GM18907 (cell line): ENCODE data around the gene CDC42EP5.
"Not testable (repeated sequence)": the region's sequence is repeated elsewhere in the genome, so short reads cannot be mapped to it uniquely, and the experiment has no call there.

ENCODE experiments used
- ATAC-seq: cut with Tn5 transposase; IDR thresholded peaks from one replicate; pipeline ENCODE4 v1.9.1; 2021; ENCODE audit warnings: mild to moderate bottlenecking, moderate library complexity; ENCODE audit not compliant: unreplicated experiment

Gene CDC42EP5

DNA sequence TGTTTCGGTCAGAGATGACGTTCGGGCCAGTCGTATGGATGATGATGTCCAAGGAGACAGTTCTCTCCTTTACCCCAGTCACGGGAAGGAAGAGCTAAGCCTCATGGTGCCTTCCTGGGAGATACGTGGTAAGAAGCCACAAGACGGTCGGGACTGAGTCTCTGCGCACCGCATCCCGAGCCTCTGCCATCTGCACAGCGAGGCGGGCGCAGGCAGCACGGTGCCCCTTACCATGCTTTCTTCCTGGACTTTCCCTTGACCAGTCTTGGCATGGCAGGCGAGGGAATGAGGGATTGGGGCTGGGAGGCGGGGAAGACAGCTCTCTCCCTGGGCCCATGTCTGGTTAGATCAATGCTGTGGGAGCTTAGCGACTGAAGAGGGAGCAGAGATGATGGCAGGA lies 19.5 kb upstream of the CDC42EP5 start:
- no peak for ATAC-seq

GRCh38 chr19:54489766-54490165 lies 16.7 kb upstream of the CDC42EP5 start:
- no peak for ATAC-seq

- no peak for ATAC-seq
Measured at GRCh38 chr19:54489341-54489740, 16.2 kb upstream of the CDC42EP5 start.

- ATAC-seq, result no peak
Measured at GRCh38 chr19:54485851-54486250, 12.8 kb upstream of the CDC42EP5 start.

- ATAC-seq, result no peak
Measured at GRCh38 chr19:54484451-54484850, 11.4 kb upstream of the CDC42EP5 start.

GRCh38 chr19:54482889-54483288 lies 9.8 kb upstream of the CDC42EP5 start:
- no peak for ATAC-seq

DNA sequence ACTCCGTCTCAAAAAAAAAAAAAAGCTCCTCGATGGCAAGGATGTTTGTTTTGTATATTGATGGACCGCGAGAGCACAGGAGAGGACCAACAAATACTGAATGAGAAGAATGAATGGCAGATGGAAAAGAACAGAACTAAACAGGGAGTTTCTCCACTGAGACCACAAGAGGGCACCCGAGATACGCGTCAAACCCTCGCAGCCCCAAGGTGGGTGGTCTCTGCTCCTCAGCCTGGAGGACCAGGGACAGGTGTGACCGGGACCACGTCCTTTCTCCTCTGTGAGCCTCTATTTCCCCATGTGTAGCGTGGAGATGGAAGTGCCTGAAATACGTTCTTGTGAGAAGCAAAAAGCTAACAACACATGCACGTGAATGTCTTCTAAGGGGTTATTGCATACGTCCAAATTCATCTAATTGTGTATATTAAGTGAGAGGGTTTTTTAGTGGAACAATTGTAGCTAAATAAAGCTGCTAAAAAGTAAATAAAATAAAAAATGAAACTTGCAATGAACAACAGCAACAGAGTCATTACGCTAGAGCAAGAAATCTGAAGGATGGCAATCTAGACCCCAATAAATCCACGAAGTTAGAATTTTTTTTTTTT lies 8.3 kb upstream of the CDC42EP5 start:
- no peak for ATAC-seq

DNA sequence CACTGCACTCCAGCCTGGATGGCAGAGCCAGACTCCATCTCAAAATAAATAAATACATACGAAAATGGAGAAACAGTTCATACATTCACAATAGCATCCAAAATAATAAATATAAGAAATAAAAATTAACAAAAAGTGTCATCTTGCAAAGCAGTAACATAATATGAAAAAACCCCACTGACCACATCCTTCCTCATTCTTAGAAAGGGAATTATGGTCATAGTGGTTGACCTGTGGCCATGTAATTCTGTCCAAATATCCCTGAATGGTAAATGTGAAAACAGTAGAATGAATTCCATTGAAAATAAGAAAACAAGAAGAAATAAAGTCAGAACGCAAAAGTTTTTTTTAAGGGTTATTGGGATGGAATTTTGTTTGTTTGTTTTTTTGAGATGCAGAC lies 7.0 kb upstream of the CDC42EP5 start:
- ATAC-seq, result no peak

- no peak for ATAC-seq
Measured at GRCh38 chr19:54478677-54479266, 5.7 kb upstream of the CDC42EP5 start.

- no peak for ATAC-seq
Measured at GRCh38 chr19:54477650-54478049, 4.6 kb upstream of the CDC42EP5 start.

DNA sequence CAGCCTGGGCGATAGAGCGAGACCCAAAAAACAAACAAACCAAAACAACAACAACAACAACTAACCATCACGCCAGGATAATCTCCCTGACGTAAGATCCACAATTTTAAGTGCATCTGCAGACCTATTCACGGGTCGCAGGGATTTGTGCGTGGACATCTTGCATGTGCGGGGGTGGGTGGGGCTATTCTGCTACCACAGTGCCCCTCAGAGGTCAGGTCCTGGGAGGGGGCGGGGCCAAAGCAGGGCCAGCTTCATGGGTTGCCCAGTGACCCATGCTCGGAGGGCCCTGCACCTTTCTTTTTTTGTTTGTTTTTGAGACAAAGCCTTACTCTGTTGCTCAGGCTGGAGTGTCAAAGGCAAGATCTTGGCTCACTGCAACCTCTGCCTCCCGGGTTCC lies 2.6 kb upstream of the CDC42EP5 start:
- no peak for ATAC-seq

DNA sequence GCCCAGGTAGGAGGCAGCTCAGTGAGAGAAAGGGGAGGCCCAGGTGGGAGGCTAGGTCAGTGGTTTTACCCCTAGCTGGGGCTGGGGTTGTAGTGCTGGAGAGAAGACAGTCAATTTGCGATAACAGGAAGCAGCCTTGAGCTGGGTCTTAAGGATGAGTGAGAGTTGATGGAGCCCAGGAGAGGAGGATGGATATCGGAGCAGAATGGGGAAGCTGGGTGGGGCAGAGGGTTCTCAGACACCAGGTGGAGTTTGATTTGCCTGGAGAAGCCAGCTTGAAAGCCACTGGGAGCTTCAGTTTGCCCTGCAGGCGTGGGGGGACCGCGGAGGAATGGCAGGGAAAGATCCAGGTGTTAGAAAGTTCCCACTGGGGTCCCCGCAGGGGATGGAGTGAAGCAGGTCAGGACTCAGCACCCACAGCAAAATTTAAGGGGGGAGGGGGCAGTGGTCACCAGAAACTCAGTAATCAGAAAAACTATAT lies 836 bp upstream of the CDC42EP5 start:
- no peak for ATAC-seq

GRCh38 chr19:54470991-54471782 lies 1.9 kb downstream of the CDC42EP5 start:
- ATAC-seq, result no peak

DNA sequence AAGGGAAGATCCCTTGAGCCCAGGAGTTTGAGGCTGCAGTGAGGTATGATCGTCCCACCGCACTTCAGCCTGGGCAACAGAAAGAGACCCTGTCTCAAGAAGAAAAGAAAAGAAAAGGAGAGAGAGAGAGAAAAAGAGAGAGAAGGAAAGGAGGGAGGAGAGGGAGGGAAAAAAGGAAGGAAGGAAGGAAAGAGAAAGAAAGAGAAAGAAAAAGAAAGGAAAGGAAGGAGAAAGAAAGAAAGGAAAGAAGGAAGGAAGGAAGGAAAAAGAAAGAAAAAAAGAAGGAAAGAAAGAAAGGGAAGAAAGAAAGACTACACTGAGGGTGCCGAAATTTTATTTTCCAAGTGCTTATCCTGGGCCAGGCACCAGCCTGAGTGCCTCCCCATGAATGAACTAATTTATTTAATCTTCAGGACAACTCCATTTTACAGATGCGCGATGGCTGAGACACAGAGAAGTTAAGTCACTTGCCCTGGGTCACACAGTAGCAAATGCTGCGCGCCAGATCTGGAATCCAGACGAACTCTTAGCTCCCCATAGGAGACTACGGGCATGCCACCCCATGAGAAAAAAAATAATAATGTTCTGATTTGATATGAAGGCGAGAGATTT lies 2.7 kb downstream of the CDC42EP5 start:
- no peak for ATAC-seq

GRCh38 chr19:54469496-54469934 lies 3.6 kb downstream of the CDC42EP5 start:
- ATAC-seq, result no peak

GRCh38 chr19:54466110-54466480 lies 7.0 kb downstream of the CDC42EP5 start:
- not testable (repeated sequence) for ATAC-seq

GRCh38 chr19:54465426-54466109 lies 7.5 kb downstream of the CDC42EP5 start:
- no peak for ATAC-seq

DNA sequence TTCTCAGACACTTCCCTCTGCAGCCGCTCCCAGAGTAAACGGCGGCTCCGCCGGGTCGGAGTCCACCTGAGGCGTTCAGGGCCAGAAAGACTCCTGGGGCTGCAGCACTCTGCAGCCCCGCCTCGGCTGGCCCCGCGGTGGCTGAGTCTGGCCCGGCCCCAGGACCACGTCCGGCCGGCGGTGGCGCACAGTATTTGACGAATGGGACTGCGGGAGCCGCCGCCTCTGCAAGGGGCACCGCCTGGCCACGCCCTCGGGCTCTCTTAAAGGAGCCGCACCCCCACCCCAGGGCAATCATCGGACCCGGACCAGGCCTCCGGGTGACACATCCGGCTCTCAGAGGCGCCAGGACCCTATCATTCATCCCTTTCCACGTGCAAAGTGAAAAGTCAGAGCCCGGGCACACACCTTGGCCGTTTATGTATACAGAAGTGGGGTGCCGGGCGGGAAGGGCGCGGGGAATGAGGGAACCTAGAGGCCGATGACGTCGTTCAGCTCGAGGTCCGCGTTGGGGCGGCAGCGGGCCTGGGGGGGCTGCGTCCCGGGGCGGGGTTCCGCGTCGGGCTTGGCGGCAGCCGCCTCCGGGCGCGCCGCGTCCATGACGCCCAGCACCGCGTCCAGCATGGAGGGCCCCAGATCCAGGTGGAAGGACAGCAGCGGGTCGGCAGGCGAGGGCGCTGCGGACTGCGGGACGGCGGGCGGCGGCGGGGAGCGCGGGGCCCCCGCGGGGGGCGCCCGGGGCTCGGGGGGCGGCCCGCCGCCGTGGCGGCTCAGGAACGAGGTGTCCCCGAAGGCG lies 8.3 kb downstream of the CDC42EP5 start:
- ATAC-seq, result peak; percentile 40

DNA sequence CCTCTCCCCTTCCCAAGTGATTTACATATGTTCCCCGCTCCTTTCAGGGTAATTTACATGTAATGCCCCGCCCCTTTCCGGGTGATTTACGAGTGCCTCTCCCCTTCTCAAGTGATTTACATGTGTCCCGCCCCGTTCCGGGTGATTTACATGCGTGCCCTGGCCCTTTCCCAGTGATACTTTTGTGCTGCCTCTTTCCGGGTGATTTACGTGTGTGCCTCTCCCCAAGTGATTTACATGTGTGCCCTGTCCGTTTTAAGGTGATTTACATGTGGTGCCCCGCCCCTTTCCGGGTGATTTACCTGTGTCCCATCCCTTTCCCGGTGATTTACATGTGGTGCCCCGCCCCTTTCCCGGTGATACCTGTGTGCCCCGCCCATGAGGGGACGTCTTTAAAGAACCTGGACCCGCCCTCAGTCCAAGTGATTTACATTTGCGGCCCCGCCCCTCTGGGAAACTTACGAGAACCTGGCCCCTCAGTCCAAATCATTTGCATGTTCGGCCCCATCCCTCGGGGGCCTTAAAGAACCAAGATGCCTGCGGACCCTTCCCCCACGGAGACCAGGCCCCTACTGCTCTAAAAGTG lies 9.0 kb downstream of the CDC42EP5 start:
- ATAC-seq, result peak; percentile 51

- peak; percentile 57 for ATAC-seq
Measured at GRCh38 chr19:54463531-54464043, 9.5 kb downstream of the CDC42EP5 start, which contains the start of gene LENG9. TSS of gene LENG9 (minus strand) at chr19:54463778. CDS start at chr19:54463526, 252 bp downstream.
